Measurements from ENCODE around the gene ZMIZ1.

GRCh38 chr10:79273604-79274003 lies 204.8 kb downstream of the ZMIZ1 start:
- TF ChIP-seq CTCF (IDR thresholded peaks at IDR 0.05) = no peak
- no peak for TF ChIP-seq POLR2A (IDR thresholded peaks at IDR 0.05)

Measured in body of pancreas (tissue), 4 donors.